ENCODE measurements around the gene MALSU1.

DNA sequence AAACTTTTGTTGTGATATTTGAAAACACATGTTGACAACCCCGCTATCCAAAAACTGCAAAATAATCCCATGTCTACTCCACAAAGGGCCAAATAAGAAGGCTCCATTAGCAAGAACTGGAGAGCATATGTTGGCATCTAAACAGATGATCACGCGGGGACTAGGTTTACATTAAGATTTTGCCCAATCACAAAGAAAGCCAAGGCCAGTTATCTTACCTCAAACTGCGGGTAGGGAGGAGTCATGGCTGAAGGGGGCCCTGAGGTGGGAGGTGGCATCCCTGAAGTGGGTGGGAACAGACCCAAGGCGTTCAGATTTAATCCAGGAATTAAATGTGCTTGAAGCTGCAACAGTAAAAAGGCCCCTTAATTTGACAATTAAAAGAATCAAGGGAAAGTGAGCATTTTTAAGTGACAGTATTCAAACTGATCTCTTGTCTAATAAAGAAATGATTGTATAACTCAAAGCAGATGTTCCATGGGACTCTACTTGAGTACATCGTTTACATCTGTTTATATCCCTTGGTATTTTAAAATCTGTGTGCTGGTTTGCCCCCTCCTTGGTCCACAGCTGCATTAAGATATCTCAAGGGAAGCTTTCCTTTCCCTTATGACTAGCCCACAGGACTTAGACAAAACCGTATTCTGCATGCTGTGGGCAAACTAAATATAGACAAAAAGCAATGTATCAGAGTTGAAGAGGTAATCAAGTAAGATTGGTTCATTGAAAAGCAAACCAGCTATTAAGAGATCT, 42.9 kb downstream of the MALSU1 start:
- TF ChIP-seq, protein P1, sequence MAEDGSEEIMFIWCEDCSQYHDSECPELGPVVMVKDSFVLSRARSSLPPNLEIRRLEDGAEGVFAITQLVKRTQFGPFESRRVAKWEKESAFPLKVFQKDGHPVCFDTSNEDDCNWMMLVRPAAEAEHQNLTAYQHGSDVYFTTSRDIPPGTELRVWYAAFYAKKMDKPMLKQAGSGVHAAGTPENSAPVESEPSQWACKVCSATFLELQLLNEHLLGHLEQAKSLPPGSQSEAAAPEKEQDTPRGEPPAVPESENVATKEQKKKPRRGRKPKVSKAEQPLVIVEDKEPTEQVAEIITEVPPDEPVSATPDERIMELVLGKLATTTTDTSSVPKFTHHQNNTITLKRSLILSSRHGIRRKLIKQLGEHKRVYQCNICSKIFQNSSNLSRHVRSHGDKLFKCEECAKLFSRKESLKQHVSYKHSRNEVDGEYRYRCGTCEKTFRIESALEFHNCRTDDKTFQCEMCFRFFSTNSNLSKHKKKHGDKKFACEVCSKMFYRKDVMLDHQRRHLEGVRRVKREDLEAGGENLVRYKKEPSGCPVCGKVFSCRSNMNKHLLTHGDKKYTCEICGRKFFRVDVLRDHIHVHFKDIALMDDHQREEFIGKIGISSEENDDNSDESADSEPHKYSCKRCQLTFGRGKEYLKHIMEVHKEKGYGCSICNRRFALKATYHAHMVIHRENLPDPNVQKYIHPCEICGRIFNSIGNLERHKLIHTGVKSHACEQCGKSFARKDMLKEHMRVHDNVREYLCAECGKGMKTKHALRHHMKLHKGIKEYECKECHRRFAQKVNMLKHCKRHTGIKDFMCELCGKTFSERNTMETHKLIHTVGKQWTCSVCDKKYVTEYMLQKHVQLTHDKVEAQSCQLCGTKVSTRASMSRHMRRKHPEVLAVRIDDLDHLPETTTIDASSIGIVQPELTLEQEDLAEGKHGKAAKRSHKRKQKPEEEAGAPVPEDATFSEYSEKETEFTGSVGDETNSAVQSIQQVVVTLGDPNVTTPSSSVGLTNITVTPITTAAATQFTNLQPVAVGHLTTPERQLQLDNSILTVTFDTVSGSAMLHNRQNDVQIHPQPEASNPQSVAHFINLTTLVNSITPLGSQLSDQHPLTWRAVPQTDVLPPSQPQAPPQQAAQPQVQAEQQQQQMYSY (CRISPR knock-in tag; IDR thresholded peaks at IDR 0.05): no peak
- TF ChIP-seq ZNF251 (CRISPR knock-in tag; IDR thresholded peaks at IDR 0.05): no peak
- TF ChIP-seq KDM1A (CRISPR knock-in tag; IDR thresholded peaks at IDR 0.05): no peak
- TF ChIP-seq ESRRA (CRISPR knock-in tag; IDR thresholded peaks at IDR 0.05; ENCODE audit: low read depth): no peak
- TF ChIP-seq, protein P2, sequence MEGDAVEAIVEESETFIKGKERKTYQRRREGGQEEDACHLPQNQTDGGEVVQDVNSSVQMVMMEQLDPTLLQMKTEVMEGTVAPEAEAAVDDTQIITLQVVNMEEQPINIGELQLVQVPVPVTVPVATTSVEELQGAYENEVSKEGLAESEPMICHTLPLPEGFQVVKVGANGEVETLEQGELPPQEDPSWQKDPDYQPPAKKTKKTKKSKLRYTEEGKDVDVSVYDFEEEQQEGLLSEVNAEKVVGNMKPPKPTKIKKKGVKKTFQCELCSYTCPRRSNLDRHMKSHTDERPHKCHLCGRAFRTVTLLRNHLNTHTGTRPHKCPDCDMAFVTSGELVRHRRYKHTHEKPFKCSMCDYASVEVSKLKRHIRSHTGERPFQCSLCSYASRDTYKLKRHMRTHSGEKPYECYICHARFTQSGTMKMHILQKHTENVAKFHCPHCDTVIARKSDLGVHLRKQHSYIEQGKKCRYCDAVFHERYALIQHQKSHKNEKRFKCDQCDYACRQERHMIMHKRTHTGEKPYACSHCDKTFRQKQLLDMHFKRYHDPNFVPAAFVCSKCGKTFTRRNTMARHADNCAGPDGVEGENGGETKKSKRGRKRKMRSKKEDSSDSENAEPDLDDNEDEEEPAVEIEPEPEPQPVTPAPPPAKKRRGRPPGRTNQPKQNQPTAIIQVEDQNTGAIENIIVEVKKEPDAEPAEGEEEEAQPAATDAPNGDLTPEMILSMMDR (CRISPR knock-in tag; IDR thresholded peaks at IDR 0.05): no peak
- TF ChIP-seq, protein P3, sequence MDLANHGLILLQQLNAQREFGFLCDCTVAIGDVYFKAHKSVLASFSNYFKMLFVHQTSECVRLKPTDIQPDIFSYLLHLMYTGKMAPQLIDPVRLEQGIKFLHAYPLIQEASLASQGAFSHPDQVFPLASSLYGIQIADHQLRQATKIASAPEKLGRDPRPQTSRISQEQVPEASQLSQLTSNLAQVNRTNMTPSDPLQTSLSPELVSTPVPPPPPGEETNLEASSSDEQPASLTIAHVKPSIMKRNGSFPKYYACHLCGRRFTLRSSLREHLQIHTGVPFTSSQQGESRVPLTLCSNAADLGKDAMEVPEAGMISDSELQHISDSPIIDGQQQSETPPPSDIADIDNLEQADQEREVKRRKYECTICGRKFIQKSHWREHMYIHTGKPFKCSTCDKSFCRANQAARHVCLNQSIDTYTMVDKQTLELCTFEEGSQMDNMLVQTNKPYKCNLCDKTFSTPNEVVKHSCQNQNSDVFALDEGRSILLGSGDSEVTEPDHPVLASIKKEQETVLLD (CRISPR knock-in tag; IDR thresholded peaks at IDR 0.05; ENCODE audit: low read depth): no peak
- no peak for TF ChIP-seq ASH2L (IDR thresholded peaks at IDR 0.05; ENCODE audit: insufficient read length, low read depth, low read length)
- no peak for TF ChIP-seq GABPA (IDR thresholded peaks at IDR 0.05; ENCODE audit: low read depth, low read length)
- no peak for TF ChIP-seq GABPA (CRISPR knock-in tag; IDR thresholded peaks at IDR 0.05; ENCODE audit: low read depth)
- TF ChIP-seq, protein P4, sequence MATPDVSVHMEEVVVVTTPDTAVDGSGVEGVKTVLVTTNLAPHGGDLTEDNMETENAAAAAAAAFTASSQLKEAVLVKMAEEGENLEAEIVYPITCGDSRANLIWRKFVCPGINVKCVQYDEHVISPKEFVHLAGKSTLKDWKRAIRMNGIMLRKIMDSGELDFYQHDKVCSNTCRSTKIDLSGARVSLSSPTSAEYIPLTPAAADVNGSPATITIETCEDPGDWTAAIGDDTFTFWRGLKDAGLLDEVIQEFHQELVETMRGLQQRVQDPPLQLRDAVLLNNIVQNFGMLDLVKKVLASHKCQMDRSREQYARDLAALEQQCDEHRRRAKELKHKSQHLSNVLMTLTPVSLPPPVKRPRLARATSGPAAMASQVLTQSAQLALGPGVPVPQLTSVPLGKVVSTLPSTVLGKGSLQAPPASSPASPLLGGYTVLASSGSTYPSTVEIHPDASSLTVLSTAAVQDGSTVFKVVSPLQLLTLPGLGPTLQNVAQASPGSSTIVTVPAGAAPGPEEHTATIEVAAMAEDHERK (CRISPR knock-in tag; IDR thresholded peaks at IDR 0.05; ENCODE audit: low read depth): no peak
- no peak for TF ChIP-seq CCDC6 (CRISPR knock-in tag; IDR thresholded peaks at IDR 0.05)
- no peak for TF ChIP-seq EZH2 (conservative IDR thresholded peaks at IDR 0.05; ENCODE audit: low read depth, low read length)
- no peak for TF ChIP-seq HNF4G (IDR thresholded peaks at IDR 0.05; ENCODE audit: borderline replicate concordance, low read depth, low read length)
- TF ChIP-seq HNF4G (CRISPR knock-in tag; IDR thresholded peaks at IDR 0.05; ENCODE audit: borderline replicate concordance, low read depth): no peak
- no peak for TF ChIP-seq NR3C1 (CRISPR knock-in tag; IDR thresholded peaks at IDR 0.05)
- TF ChIP-seq, protein P5, sequence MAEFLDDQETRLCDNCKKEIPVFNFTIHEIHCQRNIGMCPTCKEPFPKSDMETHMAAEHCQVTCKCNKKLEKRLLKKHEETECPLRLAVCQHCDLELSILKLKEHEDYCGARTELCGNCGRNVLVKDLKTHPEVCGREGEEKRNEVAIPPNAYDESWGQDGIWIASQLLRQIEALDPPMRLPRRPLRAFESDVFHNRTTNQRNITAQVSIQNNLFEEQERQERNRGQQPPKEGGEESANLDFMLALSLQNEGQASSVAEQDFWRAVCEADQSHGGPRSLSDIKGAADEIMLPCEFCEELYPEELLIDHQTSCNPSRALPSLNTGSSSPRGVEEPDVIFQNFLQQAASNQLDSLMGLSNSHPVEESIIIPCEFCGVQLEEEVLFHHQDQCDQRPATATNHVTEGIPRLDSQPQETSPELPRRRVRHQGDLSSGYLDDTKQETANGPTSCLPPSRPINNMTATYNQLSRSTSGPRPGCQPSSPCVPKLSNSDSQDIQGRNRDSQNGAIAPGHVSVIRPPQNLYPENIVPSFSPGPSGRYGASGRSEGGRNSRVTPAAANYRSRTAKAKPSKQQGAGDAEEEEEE (CRISPR knock-in tag; IDR thresholded peaks at IDR 0.05; ENCODE audit: borderline replicate concordance): no peak
